Breast epithelium (tissue), 4 donors: ENCODE measurements around the gene FAIM2. TPM values are rescaled to one million over a fixed set of nuclear protein-coding genes. Genes with fewer than 3 reads are reported as not detected.

ENCODE experiments used
- DNase-seq, 2 donors: peaks; one replicate each; pipeline ENCODE4 v3.0.0-alpha.2; 2019; ENCODE audit warnings: low spot score in 2 of 2
- H3K27ac ChIP-seq, 2 donors: fragments of 200-600 bp; sonication (generic) in 1 of 2; one replicate each; pipeline ENCODE4 v1.5.1; 2016 to 2019; ENCODE audit warnings: mild to moderate bottlenecking in 1 of 2
- H3K27me3 ChIP-seq, 2 donors: fragments of 200-600 bp; sonication (generic) in 1 of 2; one replicate each; pipeline versions ENCODE4 v1.5.1 to v1.6.0; 2017 to 2019; ENCODE audit warnings: control low read depth in 1 of 2, mild to moderate bottlenecking in 1 of 2
- H3K36me3 ChIP-seq: fragments of 200-600 bp; one replicate; pipeline ENCODE4 v1.5.1; 2019
- H3K4me1 ChIP-seq, 2 donors: fragments of 200-600 bp; sonication (generic); one replicate each; pipeline ENCODE4 v1.5.1; 2016 to 2019; ENCODE audit warnings: control low read depth in 1 of 2
- H3K4me3 ChIP-seq, 3 donors: fragments of 200-600 bp; sonication (generic); 1 replicate in 2 of 3; 2 replicates in 1 of 3; pipeline ENCODE4 v1.5.1; 2016 to 2019; ENCODE audit warnings: mild to moderate bottlenecking in 3 of 3, moderate library complexity in 2 of 3
- H3K9me3 ChIP-seq, 2 donors: fragments of 200-600 bp; sonication (generic) in 1 of 2; one replicate each; pipeline ENCODE4 v1.5.1; 2016 to 2019; ENCODE audit warnings: control low read depth in 1 of 2
- CTCF ChIP-seq, 3 donors: fragments of 450-650 bp; IDR thresholded peaks; one replicate each; pipeline ENCODE4 v1.5.1; 2016 to 2017; ENCODE audit warnings: antibody characterized with exemption in 3 of 3, mild to moderate bottlenecking in 3 of 3, moderate library complexity in 3 of 3
- POLR2A ChIP-seq: fragments of 450-650 bp; IDR thresholded peaks from one replicate; pipeline ENCODE4 v1.6.1; 2016; ENCODE audit warnings: antibody characterized with exemption, mild to moderate bottlenecking, moderate library complexity
- POLR2AphosphoS5 ChIP-seq, 3 donors: sonication (generic); formaldehyde crosslinking; IDR thresholded peaks; one replicate each; pipeline ENCODE4 v1.6.1; 2017; ENCODE audit warnings: antibody characterized with exemption in 3 of 3
- intact Hi-C: fragments of 100-400 bp; cut with DNase I; formaldehyde crosslinking; loops from one replicate; pipeline ENCODE4 v1.15.1; 2023; ENCODE audit warnings: low total_unique reads
- total RNA-seq, 3 donors: library from RNA; depleted of rRNA; stranded (reverse); fragments of >200 nt; gene quantifications; one replicate each; pipeline ENCODE4 v1.1.0, GENCODE V29; 2016

The FAIM2 gene
- total RNA-seq, 3 donors from 2014 or later, result 0.64 to 1.9 (median 1.3) TPM

- TF ChIP-seq POLR2A (no peak), POLR2AphosphoS5 (IDR thresholded peaks at IDR 0.05) (no peak), CTCF (IDR thresholded peaks at IDR 0.05) (no peak)
- intact Hi-C loops, result loop anchor here (5.0 kb wide), 1 partner anchor 798 kb away; no protein-coding TSS in a partner anchor
- H3K27me3 ChIP-seq, result no peaks in the 10 kb centered on the region
- no peaks in the 10 kb centered on the region for H3K9me3 ChIP-seq
- H3K4me3 ChIP-seq, result no peak overlapping the region
- no peaks in the 10 kb centered on the region for H3K4me1 ChIP-seq
- peak in 1 of 2 donors; percentile 14 for DNase-seq
- no peaks in the 10 kb centered on the region for H3K36me3 ChIP-seq
- no peak overlapping the region for H3K27ac ChIP-seq
Measured at GRCh38 chr12:49939307-49939706, 35.6 kb upstream of the FAIM2 start.

GRCh38 chr12:49937639-49938300 lies 34.1 kb upstream of the FAIM2 start:
- Histone ChIP-seq H3K4me1 (no peaks in the 10 kb centered on the region), H3K4me3 (no peak overlapping the region), H3K27me3 (no peaks in the 10 kb centered on the region), H3K27ac (peak overlapping the region in 1 of 2 donors; percentile 43), H3K9me3 (no peaks in the 10 kb centered on the region), H3K36me3 (no peaks in the 10 kb centered on the region)
- peak; percentile 37 to 40 for DNase-seq
- intact Hi-C loops, result loop anchor here (5.0 kb wide), 1 partner anchor 800 kb away; no protein-coding TSS in a partner anchor
- TF ChIP-seq CTCF (IDR thresholded peaks at IDR 0.05) (no peak), POLR2A (no peak), POLR2AphosphoS5 (IDR thresholded peaks at IDR 0.05) (no peak)

GRCh38 chr12:49936925-49937324 lies 33.2 kb upstream of the FAIM2 start:
- H3K36me3 ChIP-seq, result no peaks in the 10 kb centered on the region
- intact Hi-C loops, result loop anchor here (5.0 kb wide), 1 partner anchor 800 kb away; no protein-coding TSS in a partner anchor
- no peaks in the 10 kb centered on the region for H3K4me1 ChIP-seq
- no peak overlapping the region for H3K27ac ChIP-seq
- DNase-seq, result no peak
- H3K4me3 ChIP-seq, result no peak overlapping the region
- H3K9me3 ChIP-seq, result no peaks in the 10 kb centered on the region
- no peaks in the 10 kb centered on the region for H3K27me3 ChIP-seq
- TF ChIP-seq POLR2A, result no peak
- no peak for TF ChIP-seq CTCF (IDR thresholded peaks at IDR 0.05)
- TF ChIP-seq POLR2AphosphoS5 (IDR thresholded peaks at IDR 0.05), result no peak

GRCh38 chr12:49934505-49934904 lies 30.8 kb upstream of the FAIM2 start:
- Histone ChIP-seq H3K27me3 (no peaks in the 10 kb centered on the region), H3K4me3 (no peak overlapping the region), H3K27ac (no peak overlapping the region), H3K9me3 (no peaks in the 10 kb centered on the region), H3K4me1 (no peaks in the 10 kb centered on the region), H3K36me3 (no peaks in the 10 kb centered on the region)
- TF ChIP-seq POLR2AphosphoS5 (IDR thresholded peaks at IDR 0.05) (no peak), POLR2A (no peak), CTCF (IDR thresholded peaks at IDR 0.05) (no peak)
- DNase-seq, result no peak
- intact Hi-C loops, result no loop called here

GRCh38 chr12:49933796-49934195 lies 30.1 kb upstream of the FAIM2 start:
- intact Hi-C loops, result no loop called here
- Histone ChIP-seq H3K4me1 (no peaks in the 10 kb centered on the region), H3K36me3 (no peaks in the 10 kb centered on the region), H3K4me3 (no peak overlapping the region), H3K27me3 (no peaks in the 10 kb centered on the region), H3K9me3 (no peaks in the 10 kb centered on the region), H3K27ac (no peak overlapping the region)
- DNase-seq, result no peak
- TF ChIP-seq POLR2AphosphoS5 (IDR thresholded peaks at IDR 0.05) (no peak), CTCF (IDR thresholded peaks at IDR 0.05) (no peak), POLR2A (no peak)
